SK-N-SH (cell line): ENCODE measurements around the gene CENPF.

Experiments used
- CTCF ChIP-seq: fragments of 200-600 bp; sonication (generic); IDR thresholded peaks from 2 replicates; pipeline ENCODE4 v1.6.1; 2017; ENCODE audit warnings: antibody characterized with exemption, mild to moderate bottlenecking, moderate library complexity
- REST ChIP-seq: IDR thresholded peaks from 2 replicates; pipeline ENCODE4 v1.6.1; 2012; ENCODE audit warnings: mild to moderate bottlenecking, low read depth, low read length, moderate library complexity

GRCh38 chr1:214658785-214659184 is 55.8 kb downstream of the CENPF start:
- TF ChIP-seq CTCF (peak; percentile 64), REST (no peak)
